GM13977 (cell line): Measurements from ENCODE around the gene LOC101059915.
"Not testable (repeated sequence)": the region's sequence is repeated elsewhere in the genome, so short reads cannot be mapped to it uniquely, and the experiment has no call there.

Experiments used
- DNase-seq: peaks from one replicate; pipeline ENCODE4 v3.0.0; 2012; ENCODE audit warnings: low spot score
- in situ Hi-C: fragments of 300-500 bp; cut with MboI; formaldehyde crosslinking; loops from one replicate; pipeline ENCODE4 v1.12.0; 2022; ENCODE audit warnings: low sequenced_read_pairs, low pct_unique_long_range_greater_than_20kb, mixed read lengths, inconsistent platforms; ENCODE audit not compliant: unreplicated experiment

Gene LOC101059915

GRCh38 chrX:71699023-71699344 is 31.6 kb downstream of the LOC101059915 start:
- in situ Hi-C loops, DNase-seq: not testable (repeated sequence)

GRCh38 chrX:71702853-71703252 is 35.5 kb downstream of the LOC101059915 start:
- in situ Hi-C loops, DNase-seq: not testable (repeated sequence)

- in situ Hi-C loops, DNase-seq: not testable (repeated sequence)
Measured at GRCh38 chrX:71714064-71714463, 46.7 kb downstream of the LOC101059915 start.

GRCh38 chrX:71715551-71715950 is 48.2 kb downstream of the LOC101059915 start:
- in situ Hi-C loops, DNase-seq: not testable (repeated sequence)

GRCh38 chrX:71716323-71716722 is 49.0 kb downstream of the LOC101059915 start:
- in situ Hi-C loops, DNase-seq: not testable (repeated sequence)

- in situ Hi-C loops, DNase-seq: not testable (repeated sequence)
Measured at GRCh38 chrX:71718185-71718584, 50.8 kb downstream of the LOC101059915 start, which contains the start of gene CXorf49. TSS of gene CXorf49 (minus strand) at chrX:71718285. CDS start at chrX:71718151, 134 bp downstream.

- in situ Hi-C loops, DNase-seq: not testable (repeated sequence)
Measured at GRCh38 chrX:71719195-71719594, 51.8 kb downstream of the LOC101059915 start.

GRCh38 chrX:71720289-71720886 is 53.0 kb downstream of the LOC101059915 start:
- DNase-seq, in situ Hi-C loops: not testable (repeated sequence)
